ENCODE data around the gene SMC3. TPM values are rescaled to one million over a fixed set of nuclear protein-coding genes. Genes with fewer than 3 reads are reported as not detected.

SMC3 gene
- total and polyA plus RNA-seq, 2 of the 13 experiments (the other 11 are each of a cell fraction or from before 2014, with no cell fraction given) = 11.7 to 48.0 TPM

DNA sequence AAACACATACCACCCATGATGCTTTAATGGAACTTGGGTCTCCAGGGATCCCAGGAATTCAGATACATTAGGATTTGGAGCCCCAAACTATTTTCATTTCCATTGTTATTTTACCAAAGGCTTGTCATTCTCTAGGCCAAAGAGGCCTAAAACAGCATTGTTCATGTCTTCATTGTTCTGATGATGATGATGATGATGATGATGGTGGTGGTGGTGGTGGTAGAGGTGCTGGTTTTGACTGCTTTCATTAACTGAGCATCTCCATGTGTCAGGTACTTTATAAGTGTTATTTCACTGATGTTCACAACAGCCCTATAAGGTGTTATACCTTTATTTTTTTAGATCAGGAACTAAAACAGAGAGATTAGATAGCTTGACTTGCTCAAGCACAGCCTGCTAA is 64.4 kb downstream of the SMC3 start:
- no peak for TF ChIP-seq MIER2 (CRISPR knock-in tag; IDR thresholded peaks at IDR 0.05)
- no peak for TF ChIP-seq RBAK (CRISPR knock-in tag; IDR thresholded peaks at IDR 0.05)
- 0 out of 2 replicates have a peak, but pooled peaks have one; percentile 26 for TF ChIP-seq CREB1 (IDR thresholded peaks at IDR 0.05)
- TF ChIP-seq CREB1 (CRISPR knock-in tag; IDR thresholded peaks at IDR 0.05) = no peak
- Histone ChIP-seq H3K4me3 (replicated peaks in 1 of 3; ENCODE audit: insufficient read depth in 1 of 3, low read depth in 2 of 3, low read length in 3 of 3) (no peak overlapping the region), H3K4me2 (ENCODE audit: low read depth, low read length) (no peak overlapping the region), H3K79me2 (ENCODE audit: insufficient read depth, low read length) (no peaks in the 10 kb centered on the region), H3K27me3 (ENCODE audit: control insufficient read depth in 1 of 2, insufficient read depth in 2 of 2, low read length in 2 of 2) (peaks cover 1 to 4% of the 10 kb centered on the region in 2 experiments; a peak in 2 of 5 replicates), H4K20me1 (ENCODE audit: insufficient read depth, low read length) (no peaks in the 10 kb centered on the region), H3K36me3 (replicated peaks in 1 of 2; ENCODE audit: control insufficient read depth in 1 of 2, insufficient read depth in 2 of 2, low read length in 2 of 2) (no peaks in the 10 kb centered on the region), H3K9me3 (ENCODE audit: low read length) (no peaks in the 10 kb centered on the region), H3K27ac (ENCODE audit: extremely low read length, insufficient read depth, low read length) (no peak overlapping the region), H2AFZ (ENCODE audit: low read length) (no peak overlapping the region), H3K9ac (ENCODE audit: insufficient read depth, low read depth, low read length) (no peak overlapping the region), H3K4me1 (ENCODE audit: insufficient read depth, low read length) (0 out of 2 replicates have a peak, but pooled peaks cover 9% of the 10 kb centered on the region)
- DNase-seq (ENCODE audit: low spot score) (no peak), ATAC-seq (no peak), FAIRE-seq (no peak)
- ChIA-PET CTCF (ENCODE audit: low intra/inter-chr PET ratio, low total read pairs) (no interaction called here), POLR2A (no interaction called here)
- intact Hi-C loops (cut with micrococcal nuclease; ENCODE audit: unreplicated experiment) (no loop called here), in situ Hi-C loops (cut with HindIII; ENCODE audit: extremely low pct_ligation_motif_present, low pct_unique_long_range_greater_than_20kb) (no loop called here)
- no TSS peak for BruUV-seq (replicated peaks)

- BruUV-seq (replicated peaks) = no TSS peak
- no peaks in the 10 kb centered on the region for H3K36me3 ChIP-seq (replicated peaks in 1 of 2; ENCODE audit: control insufficient read depth in 1 of 2, insufficient read depth in 2 of 2, low read length in 2 of 2)
- no peak overlapping the region for H3K9ac ChIP-seq (ENCODE audit: insufficient read depth, low read depth, low read length)
- ChIA-PET POLR2A (no interaction called here), CTCF (ENCODE audit: low intra/inter-chr PET ratio, low total read pairs) (no interaction called here)
- H4K20me1 ChIP-seq (ENCODE audit: insufficient read depth, low read length) = no peaks in the 10 kb centered on the region
- DNase-seq (ENCODE audit: low spot score) (no peak), ATAC-seq (no peak), FAIRE-seq (no peak)
- H3K4me1 ChIP-seq (ENCODE audit: insufficient read depth, low read length) = 0 out of 2 replicates have a peak, but pooled peaks cover 9% of the 10 kb centered on the region
- no peak overlapping the region for H3K4me2 ChIP-seq (ENCODE audit: low read depth, low read length)
- no peak overlapping the region for H3K4me3 ChIP-seq (replicated peaks in 1 of 3; ENCODE audit: insufficient read depth in 1 of 3, low read depth in 2 of 3, low read length in 3 of 3)
- no peak overlapping the region for H2AFZ ChIP-seq (ENCODE audit: low read length)
- no peaks in the 10 kb centered on the region for H3K9me3 ChIP-seq (ENCODE audit: low read length)
- intact Hi-C loops (cut with micrococcal nuclease; ENCODE audit: unreplicated experiment) = no loop called here
- H3K27me3 ChIP-seq (ENCODE audit: control insufficient read depth in 1 of 2, insufficient read depth in 2 of 2, low read length in 2 of 2) = peaks cover 0 to 4% of the 10 kb centered on the region in 2 experiments; a peak in 1 of 5 replicates
- in situ Hi-C loops (cut with HindIII; ENCODE audit: extremely low pct_ligation_motif_present, low pct_unique_long_range_greater_than_20kb) = no loop called here
- H3K27ac ChIP-seq (ENCODE audit: extremely low read length, insufficient read depth, low read length) = no peak overlapping the region
- 8% methylated on average over 1 of the region's 1 CpG for WGBS (ENCODE audit: low lambda C conversion rate)
- no peaks in the 10 kb centered on the region for H3K79me2 ChIP-seq (ENCODE audit: insufficient read depth, low read length)
- no peak for TF ChIP-seq ZBTB43 (CRISPR knock-in tag; conservative IDR thresholded peaks at IDR 0.05)
- no peak for TF ChIP-seq ZNF180 (CRISPR knock-in tag; IDR thresholded peaks at IDR 0.05; ENCODE audit: borderline replicate concordance, low read depth)
- TF ChIP-seq, protein P1, sequence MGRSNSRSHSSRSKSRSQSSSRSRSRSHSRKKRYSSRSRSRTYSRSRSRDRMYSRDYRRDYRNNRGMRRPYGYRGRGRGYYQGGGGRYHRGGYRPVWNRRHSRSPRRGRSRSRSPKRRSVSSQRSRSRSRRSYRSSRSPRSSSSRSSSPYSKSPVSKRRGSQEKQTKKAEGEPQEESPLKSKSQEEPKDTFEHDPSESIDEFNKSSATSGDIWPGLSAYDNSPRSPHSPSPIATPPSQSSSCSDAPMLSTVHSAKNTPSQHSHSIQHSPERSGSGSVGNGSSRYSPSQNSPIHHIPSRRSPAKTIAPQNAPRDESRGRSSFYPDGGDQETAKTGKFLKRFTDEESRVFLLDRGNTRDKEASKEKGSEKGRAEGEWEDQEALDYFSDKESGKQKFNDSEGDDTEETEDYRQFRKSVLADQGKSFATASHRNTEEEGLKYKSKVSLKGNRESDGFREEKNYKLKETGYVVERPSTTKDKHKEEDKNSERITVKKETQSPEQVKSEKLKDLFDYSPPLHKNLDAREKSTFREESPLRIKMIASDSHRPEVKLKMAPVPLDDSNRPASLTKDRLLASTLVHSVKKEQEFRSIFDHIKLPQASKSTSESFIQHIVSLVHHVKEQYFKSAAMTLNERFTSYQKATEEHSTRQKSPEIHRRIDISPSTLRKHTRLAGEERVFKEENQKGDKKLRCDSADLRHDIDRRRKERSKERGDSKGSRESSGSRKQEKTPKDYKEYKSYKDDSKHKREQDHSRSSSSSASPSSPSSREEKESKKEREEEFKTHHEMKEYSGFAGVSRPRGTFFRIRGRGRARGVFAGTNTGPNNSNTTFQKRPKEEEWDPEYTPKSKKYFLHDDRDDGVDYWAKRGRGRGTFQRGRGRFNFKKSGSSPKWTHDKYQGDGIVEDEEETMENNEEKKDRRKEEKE (IDR thresholded peaks at IDR 0.05) = no peak
- TF ChIP-seq ZNF7 (CRISPR knock-in tag; IDR thresholded peaks at IDR 0.05) = no peak
- TF ChIP-seq TIGD3 (CRISPR knock-in tag; IDR thresholded peaks at IDR 0.05; ENCODE audit: borderline replicate concordance) = no peak
- TF ChIP-seq, protein P2, sequence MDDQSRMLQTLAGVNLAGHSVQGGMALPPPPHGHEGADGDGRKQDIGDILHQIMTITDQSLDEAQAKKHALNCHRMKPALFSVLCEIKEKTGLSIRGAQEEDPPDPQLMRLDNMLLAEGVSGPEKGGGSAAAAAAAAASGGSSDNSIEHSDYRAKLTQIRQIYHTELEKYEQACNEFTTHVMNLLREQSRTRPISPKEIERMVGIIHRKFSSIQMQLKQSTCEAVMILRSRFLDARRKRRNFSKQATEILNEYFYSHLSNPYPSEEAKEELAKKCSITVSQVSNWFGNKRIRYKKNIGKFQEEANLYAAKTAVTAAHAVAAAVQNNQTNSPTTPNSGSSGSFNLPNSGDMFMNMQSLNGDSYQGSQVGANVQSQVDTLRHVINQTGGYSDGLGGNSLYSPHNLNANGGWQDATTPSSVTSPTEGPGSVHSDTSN (CRISPR knock-in tag; IDR thresholded peaks at IDR 0.05; ENCODE audit: borderline replicate concordance) = no peak
Measured at GRCh38 chr10:110632591-110633215, 65.2 kb downstream of the SMC3 start.
